Stimulated activated CD4-positive, alpha-beta T cell treated with anti-CD3 and anti-CD28 coated beads, TNF-alpha, amount 100 ng/mL, for 48 hours (primary cell): Measurements from ENCODE around the gene MROH7.
"Not testable (repeated sequence)": the region's sequence is repeated elsewhere in the genome, so short reads cannot be mapped to it uniquely, and the experiment has no call there.

Experiments used
- DNase-seq, 3 donors: peaks; one replicate each; pipeline ENCODE4 v3.0.0-alpha.2; 2020; ENCODE audit warnings: low read depth in 3 of 3

MROH7 gene

DNA sequence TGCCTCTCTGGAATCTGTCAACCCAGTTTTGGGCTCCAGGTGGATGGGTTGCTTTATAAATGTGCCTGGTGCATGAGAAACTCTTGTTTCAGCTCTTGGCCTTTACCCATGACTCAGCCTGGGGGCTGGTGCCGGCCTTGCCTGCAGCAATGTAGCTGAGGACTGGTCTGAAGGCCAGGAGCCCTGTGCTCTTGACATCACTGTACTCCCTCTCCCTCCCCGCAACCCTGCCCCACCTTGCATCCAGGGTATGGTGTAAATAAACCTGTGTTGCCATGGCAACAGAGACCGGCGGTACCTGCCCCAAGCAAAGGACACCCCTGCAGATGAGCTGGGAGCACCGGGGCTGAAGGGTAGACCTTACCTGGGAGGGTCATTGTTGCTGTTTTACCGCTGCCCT, 31.5 kb upstream of the MROH7 start:
- no peak for DNase-seq

- DNase-seq: no peak
Observed at GRCh38 chr1:54610601-54611580, 30.7 kb upstream of the MROH7 start.

DNA sequence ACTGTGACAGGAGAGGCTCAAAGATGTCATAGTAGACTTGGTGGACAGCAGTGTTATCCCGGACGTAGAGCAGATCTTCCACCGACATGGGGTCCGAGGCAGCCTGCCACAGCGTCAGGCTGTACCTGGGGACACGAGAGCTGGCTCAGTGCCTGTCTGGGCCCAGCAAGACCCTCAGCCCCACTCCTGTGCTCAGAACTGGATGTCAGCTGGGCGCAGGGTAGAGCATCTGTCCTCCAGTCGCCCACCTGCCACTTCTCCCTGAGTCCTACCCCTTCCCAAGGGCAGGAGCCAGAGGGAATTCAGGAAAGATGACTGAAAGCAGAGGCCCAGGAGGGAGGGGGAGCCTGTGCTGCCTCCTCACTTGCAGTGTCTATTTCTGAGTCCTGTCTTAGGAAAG, 30.0 kb upstream of the MROH7 start:
- DNase-seq: no peak

DNA sequence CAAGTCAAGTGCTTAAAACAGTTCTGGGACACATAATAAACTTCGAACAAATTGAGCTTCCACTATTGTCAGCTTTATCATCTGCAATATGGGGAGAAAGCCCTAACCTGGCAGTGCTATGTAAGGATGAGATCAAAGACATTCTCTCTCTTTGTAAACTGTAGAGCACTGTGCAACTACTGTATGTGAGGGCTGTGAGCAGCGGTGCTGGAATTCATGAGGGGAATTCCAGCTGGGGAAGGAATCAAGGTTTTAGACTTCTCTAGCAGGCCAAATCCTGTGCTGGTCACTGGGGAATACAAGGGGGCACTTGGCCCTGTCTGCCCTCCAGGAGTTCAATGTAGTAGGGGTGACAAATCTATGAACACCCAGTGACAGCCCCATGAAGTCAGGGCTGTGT, 27.6 kb upstream of the MROH7 start:
- no peak for DNase-seq

DNA sequence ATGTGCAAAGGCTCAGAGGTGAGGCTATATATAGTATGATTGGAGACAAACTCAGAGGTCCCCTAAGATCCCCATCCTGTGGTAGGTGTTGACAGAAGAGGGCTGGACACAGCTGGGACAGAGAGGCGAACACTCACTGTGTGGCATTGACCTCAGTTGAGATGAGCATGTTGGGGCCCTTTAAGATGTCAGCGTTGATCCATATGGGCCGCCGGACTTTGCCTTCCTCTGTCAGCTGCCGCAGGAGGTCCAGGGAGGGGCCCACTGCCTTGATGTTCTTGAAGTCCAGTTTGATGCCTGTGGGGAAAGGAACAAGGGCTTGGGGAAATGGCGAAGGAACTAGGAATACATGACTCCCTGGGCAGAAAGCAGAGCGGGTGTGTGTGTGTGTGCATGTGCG, 27.0 kb upstream of the MROH7 start:
- no peak for DNase-seq

DNA sequence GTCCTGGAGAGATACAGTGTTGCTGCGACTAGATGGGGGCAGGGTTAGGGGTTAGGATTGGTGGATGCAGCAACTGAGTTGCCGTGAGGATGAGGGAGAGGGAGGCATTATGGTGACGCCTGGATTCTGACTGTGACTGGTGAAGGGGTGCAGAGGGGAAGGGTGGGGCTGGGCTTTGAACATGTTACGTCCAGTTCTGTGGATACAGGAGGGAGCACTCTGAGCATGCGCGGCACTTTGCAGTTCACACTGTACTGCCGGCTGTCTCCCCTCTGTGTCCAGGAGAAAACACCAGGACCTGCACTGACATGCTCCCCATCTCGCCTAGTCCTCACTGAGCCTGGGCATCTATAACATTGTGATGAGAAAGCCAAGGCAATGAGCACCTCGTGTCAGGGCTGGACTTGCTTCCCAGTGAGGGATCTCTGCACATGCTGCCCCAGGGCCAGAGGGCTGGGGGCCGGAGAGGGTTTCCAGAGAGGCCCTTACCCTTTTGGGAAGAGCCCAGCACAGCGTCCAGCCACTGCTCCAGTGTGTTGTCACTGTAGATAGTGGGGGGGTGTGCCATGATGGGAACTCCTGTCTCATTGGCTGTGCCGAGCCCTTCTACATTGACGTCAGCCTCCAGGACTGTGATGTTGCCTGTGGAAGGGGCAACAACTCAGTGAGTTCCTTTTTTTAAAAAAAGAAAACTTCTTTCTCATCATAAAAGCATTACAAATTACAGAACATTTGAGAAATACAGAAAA, 25.9 kb upstream of the MROH7 start:
- no peak for DNase-seq

DNA sequence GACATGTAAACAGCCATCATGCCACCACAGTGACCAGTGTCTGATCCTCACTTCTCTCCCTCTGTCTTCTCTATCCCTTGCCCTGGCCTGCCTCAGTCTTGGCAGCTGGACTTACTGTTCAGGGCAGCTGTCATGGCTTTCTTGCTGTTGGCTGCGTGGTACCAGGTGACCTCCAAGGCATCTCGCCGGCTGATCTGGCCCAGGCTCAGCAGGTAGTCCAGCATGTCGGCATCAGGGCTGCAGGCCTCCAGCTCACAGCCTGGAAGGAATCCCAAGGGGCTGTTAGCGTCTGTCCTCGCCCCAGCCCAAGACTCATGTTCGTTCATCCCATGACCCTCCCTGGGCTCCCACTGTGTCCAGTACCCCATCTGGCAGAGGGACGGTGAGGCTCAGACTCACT, 21.8 kb upstream of the MROH7 start:
- no peak for DNase-seq

DNA sequence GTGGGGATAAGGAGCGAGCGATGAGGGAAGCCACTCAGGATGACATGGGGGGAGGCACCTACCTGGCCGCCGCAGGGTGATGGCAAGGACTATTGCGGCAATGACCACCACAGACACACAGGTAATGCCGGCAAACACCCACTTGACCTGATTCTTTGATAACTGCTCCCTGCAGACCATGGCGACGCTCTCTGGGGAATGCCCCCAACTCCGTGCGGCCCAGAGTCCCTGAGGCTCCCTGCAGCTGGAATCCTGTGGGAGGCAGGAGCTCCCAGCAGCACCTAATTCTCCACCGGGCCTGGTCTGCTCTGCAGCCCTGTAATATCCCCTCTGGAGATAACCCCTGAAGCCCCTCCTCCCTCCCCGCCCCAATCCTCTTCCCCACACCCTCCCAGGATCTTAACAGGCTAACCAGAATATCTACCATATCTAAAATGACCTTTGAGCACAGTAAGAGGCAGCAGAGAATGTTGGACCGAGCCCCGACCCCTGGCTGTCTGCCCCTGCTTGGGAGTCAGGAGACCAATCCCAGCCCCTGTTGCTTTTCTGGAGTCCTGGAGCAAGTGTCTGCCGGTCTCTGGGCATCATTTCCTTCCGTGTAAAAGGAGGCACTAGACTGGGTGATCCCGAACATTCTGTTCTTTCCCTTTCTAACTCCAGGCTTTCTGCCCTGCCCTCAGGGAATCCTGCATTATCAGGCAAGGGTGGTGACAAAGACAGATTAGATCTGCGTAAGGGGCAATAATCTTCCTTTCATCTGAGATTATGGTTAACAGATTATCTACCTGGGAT, 18.2 kb upstream of the MROH7 start, which contains the start of gene FAM151A:
Gene FAM151A (minus strand): TSS at position 310 of the 792 bp plus-strand sequence. CDS start 130 bp downstream, at position 180.
- DNase-seq: no peak

- no peak for DNase-seq
Observed at GRCh38 chr1:54624466-54625464, 16.8 kb upstream of the MROH7 start.

DNA sequence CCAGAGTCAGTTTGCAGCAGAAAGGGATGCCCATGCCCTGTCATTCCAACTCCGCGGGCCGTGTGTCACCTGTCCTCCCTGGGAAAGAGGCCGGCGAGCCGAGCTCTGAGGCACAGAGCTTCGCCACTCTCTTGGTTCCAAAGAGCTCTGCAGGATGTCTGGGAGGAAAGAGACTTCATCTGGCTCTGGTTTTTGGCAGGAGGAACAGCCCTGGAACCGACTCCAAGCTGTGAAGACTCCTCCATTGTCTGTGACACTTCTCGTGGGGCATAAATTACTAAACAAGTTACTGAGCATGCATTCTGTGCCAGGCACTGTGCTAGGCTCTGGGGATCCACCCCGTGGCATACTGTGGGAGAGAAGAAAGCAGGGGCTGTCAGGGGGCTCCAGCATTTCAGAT, 14.4 kb upstream of the MROH7 start:
- DNase-seq: no peak

- DNase-seq: not testable (repeated sequence)
Observed at GRCh38 chr1:54635804-54636203, 5.8 kb upstream of the MROH7 start.

GRCh38 chr1:54636461-54637446, 4.8 kb upstream of the MROH7 start:
- not testable (repeated sequence) for DNase-seq

GRCh38 chr1:54640361-54640760, 1.2 kb upstream of the MROH7 start:
- no peak for DNase-seq

GRCh38 chr1:54643736-54644135, 2.1 kb downstream of the MROH7 start:
- no peak for DNase-seq

DNA sequence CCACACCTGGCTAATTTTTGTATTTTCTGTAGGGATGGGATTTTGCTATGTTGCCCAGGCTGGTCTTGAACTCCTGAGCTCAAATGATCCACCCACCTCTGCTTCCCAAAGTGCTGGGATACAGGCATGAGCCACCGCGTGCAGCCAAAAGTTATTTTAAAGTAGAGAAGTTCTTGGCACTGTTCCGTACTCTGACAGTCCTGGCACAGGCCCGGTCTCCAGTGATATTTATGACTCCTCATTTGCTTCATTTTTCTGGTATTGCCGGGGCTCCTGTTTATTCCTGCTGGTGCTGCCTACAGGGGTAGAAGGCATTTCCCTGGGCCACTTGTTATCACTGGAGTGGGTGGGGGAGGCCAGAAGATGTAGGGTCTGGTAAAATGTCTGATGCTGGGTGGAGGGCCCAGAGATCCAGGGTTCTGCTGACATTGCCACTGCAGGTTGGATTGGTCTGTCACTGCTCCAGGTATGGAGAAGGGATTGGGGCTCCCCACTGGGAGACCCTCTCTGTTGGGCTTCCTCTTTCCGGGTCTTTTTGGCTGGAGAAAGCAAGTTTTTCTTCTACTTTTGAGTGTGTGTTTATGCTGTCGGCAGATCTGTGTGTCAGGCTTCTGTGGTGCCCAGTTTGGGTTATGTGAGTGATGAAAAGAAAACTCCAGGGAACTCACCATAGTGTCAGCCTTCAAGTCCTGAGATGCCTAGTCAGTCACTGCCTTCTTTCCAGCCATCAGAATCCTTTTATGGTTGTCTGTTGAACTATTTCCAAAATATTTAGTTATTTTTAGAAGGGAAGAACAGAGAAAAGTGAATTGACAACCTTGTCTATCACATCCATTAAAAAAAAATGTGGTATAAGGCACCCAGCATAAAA, 4.5 kb downstream of the MROH7 start:
- DNase-seq: no peak

GRCh38 chr1:54649130-54649898, 7.7 kb downstream of the MROH7 start:
- no peak for DNase-seq

DNA sequence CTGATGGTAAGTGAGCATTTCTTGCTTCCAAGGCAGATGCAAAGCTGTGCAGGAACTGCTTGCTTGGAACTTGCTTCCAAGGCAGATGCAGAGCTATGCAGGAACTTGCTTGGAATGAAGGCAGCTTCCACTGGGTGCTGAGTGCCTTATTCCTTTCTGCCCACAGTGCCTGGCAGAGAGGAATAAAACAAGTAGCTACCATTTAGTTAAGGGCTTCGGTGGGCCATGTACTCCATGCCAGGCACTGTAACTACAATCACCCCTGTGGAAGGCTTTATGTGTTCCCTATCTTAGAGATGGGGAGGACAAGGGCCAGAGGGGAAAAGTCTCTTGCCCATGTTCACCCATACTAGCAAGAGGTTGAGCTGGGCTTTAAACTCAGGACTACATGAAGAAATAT, 8.3 kb downstream of the MROH7 start:
- DNase-seq: no peak

DNA sequence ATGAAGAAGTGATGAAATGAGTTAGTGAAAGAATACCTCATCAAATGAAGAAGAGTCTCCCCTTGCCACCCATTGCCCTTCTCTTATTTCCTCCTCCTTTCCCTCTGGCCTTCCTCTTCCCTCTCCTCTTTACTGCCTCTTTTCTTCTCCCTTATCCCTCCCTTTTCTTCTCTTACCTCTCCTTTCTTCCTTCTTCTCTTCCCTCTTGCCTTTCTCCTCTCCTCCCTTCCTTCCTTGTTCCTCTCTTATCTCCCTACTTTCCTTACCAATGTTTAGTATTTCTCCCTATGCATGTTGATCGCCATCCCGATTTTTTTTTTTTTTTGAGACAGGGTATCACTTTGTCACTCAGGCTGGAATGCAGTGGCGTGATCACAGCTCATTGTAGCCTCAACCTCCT, 8.8 kb downstream of the MROH7 start:
- DNase-seq: no peak
